Ovary (tissue), 3 donors: ENCODE results near the gene APOA1.

ENCODE experiments used
- POLR2A ChIP-seq: fragments of 450-650 bp; IDR thresholded peaks from one replicate; pipeline ENCODE4 v1.6.1; 2017; ENCODE audit warnings: antibody characterized with exemption, mild to moderate bottlenecking, moderate library complexity
- TF ChIP-seq, protein P1 (sequence below), 3 donors: fragments of 450-650 bp in 2 of 3; fragments of 200-600 bp in 1 of 3; IDR thresholded peaks; one replicate each; pipeline versions ENCODE4 v1.5.1 to v1.8.0; 2016 to 2022; ENCODE audit warnings: antibody characterized with exemption in 3 of 3, mild to moderate bottlenecking in 1 of 3
- donor health status: DM: no; HTN: no; CAD: no.

DNA sequence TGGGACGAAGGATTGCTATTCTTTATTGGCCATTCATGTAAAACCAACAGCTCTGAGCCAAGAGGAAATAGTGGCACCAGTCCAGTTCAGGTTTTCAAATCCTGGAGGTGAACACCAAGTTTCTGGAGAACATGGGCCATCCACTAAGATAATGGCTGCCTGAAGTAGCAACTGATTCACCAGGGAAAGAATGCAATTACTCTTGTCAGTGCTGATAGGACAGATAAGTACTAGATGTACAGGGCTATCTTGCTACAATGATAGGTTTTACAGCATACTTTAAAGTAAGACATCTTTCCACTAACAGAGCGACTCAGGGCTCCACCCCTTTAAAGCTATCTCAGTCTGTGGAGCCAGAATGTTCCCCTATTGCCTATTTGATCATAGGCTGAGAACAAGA is 36.8 kb upstream of the APOA1 start:
- TF ChIP-seq, protein P1, sequence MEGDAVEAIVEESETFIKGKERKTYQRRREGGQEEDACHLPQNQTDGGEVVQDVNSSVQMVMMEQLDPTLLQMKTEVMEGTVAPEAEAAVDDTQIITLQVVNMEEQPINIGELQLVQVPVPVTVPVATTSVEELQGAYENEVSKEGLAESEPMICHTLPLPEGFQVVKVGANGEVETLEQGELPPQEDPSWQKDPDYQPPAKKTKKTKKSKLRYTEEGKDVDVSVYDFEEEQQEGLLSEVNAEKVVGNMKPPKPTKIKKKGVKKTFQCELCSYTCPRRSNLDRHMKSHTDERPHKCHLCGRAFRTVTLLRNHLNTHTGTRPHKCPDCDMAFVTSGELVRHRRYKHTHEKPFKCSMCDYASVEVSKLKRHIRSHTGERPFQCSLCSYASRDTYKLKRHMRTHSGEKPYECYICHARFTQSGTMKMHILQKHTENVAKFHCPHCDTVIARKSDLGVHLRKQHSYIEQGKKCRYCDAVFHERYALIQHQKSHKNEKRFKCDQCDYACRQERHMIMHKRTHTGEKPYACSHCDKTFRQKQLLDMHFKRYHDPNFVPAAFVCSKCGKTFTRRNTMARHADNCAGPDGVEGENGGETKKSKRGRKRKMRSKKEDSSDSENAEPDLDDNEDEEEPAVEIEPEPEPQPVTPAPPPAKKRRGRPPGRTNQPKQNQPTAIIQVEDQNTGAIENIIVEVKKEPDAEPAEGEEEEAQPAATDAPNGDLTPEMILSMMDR (IDR thresholded peaks at IDR 0.05): no peak
- no peak for TF ChIP-seq POLR2A
